Neural progenitor cell (in vitro differentiated cells): ENCODE data around the gene SUPT4H1. TPM values are rescaled to one million over a fixed set of nuclear protein-coding genes. Genes with fewer than 3 reads are reported as not detected.

Source experiments
- DNase-seq: peaks from one replicate; pipeline ENCODE4 v3.0.0-alpha.2; 2016; ENCODE audit warnings: low spot score
- H2AFZ ChIP-seq: fragments of 200-600 bp; sonication (generic); replicated peaks from 2 replicates; pipeline ENCODE4 v1.6.1; 2016; ENCODE audit warnings: antibody characterized with exemption
- H3F3A ChIP-seq: fragments of 200-600 bp; sonication (generic); 2 replicates; pipeline ENCODE4 v1.6.1; 2016; ENCODE audit warnings: antibody characterized with exemption, low read depth
- H3K27ac ChIP-seq: fragments of 200-600 bp; sonication (generic); 2 replicates; pipeline ENCODE4 v1.5.1; 2016; ENCODE audit warnings: mild to moderate bottlenecking
- H3K27me3 ChIP-seq: fragments of 200-600 bp; sonication (generic); 2 replicates; pipeline ENCODE4 v1.6.1; 2016; ENCODE audit warnings: mild to moderate bottlenecking, moderate library complexity
- H3K36me3 ChIP-seq: fragments of 200-600 bp; sonication (generic); 2 replicates; pipeline ENCODE4 v1.5.1; 2016
- H3K4me1 ChIP-seq: fragments of 200-600 bp; sonication (generic); 2 replicates; pipeline ENCODE4 v1.6.1; 2016; ENCODE audit warnings: mixed run types
- H3K4me2 ChIP-seq: fragments of 200-600 bp; sonication (generic); 2 replicates; pipeline ENCODE4 v1.6.1; 2016
- H3K4me3 ChIP-seq: fragments of 200-600 bp; sonication (generic); 2 replicates; pipeline ENCODE4 v1.5.1; 2016
- H3K79me2 ChIP-seq: fragments of 200-600 bp; sonication (generic); 2 replicates; pipeline ENCODE4 v1.6.1; 2016; ENCODE audit warnings: low read depth
- H3K9ac ChIP-seq: fragments of 200-600 bp; sonication (generic); 2 replicates; pipeline ENCODE4 v1.6.1; 2016
- H3K9me3 ChIP-seq: fragments of 200-600 bp; sonication (generic); 2 replicates; pipeline ENCODE4 v1.5.1; 2016; ENCODE audit warnings: low read depth
- H4K20me1 ChIP-seq: fragments of 200-600 bp; sonication (generic); 2 replicates; pipeline ENCODE4 v1.6.1; 2016; ENCODE audit warnings: low read depth
- H3K27ac Mint-ChIP-seq: 3 replicates; pipeline ENCODE4 v1.8.0; 2021; ENCODE audit warnings: mixed read lengths
- H3K27me3 Mint-ChIP-seq: 2 replicates; pipeline ENCODE4 v1.8.0; 2022; ENCODE audit warnings: low read depth, mild to moderate bottlenecking, inconsistent platforms, moderate library complexity, mixed read lengths; ENCODE audit not compliant: insufficient read depth
- H3K36me3 Mint-ChIP-seq: 3 replicates; pipeline ENCODE4 v1.8.0; 2021; ENCODE audit warnings: mixed read lengths
- H3K4me1 Mint-ChIP-seq: 3 replicates; pipeline ENCODE4 v1.8.0; 2021; ENCODE audit warnings: mixed read lengths
- H3K4me3 Mint-ChIP-seq: 3 replicates; pipeline ENCODE4 v1.8.0; 2021; ENCODE audit warnings: mild to moderate bottlenecking, moderate library complexity, mixed read lengths
- H3K9me3 Mint-ChIP-seq: 3 replicates; pipeline ENCODE4 v1.8.0; 2020; ENCODE audit warnings: mixed read lengths
- EZH2 ChIP-seq: fragments of 200-600 bp; sonication (generic); IDR thresholded peaks from 2 replicates; pipeline ENCODE4 v1.6.1; 2017; ENCODE audit warnings: antibody characterized with exemption, mild to moderate bottlenecking, moderate library complexity
- EZH2phosphoT487 ChIP-seq: fragments of 200-600 bp; sonication (generic); IDR thresholded peaks from 2 replicates; pipeline ENCODE4 v1.6.1; 2017; ENCODE audit warnings: antibody characterized with exemption
- microRNA counts: library from miRNA; unstranded; fragments of <30 nt; microRNA quantifications from one replicate; lab custom pipeline; 2016
- microRNA-seq: library from miRNA; unstranded; fragments of <30 nt; microRNA quantifications from one replicate; pipeline ENCODE4, GENCODE V29; 2016
- small RNA-seq: library from RNA; depleted of rRNA; stranded (forward); fragments of <200 nt; gene quantifications from one replicate; pipeline ENCODE3, GENCODE V24; 2015
- total RNA-seq: library from RNA; depleted of rRNA; stranded (reverse); fragments of >200 nt; gene quantifications from 2 replicates; pipeline ENCODE4 v1.2.3, GENCODE V29; 2015; ENCODE audit warnings: low replicate concordance
- TF ChIP-seq, protein P1 (sequence below): fragments of 200-600 bp; sonication (generic); IDR thresholded peaks from 2 replicates; pipeline ENCODE4 v1.5.1; 2017; ENCODE audit warnings: antibody characterized with exemption, mild to moderate bottlenecking

Gene SUPT4H1
- total RNA-seq, 1 donor from 2014 or later, result 103 TPM

GRCh38 chr17:58301504-58302150 lies 50.4 kb downstream of the SUPT4H1 start:
- peaks cover 8% of the 10 kb centered on the region for H3K4me1 Mint-ChIP-seq
- H3K4me2 ChIP-seq, result no peak overlapping the region
- DNase-seq, result no peak

DNA sequence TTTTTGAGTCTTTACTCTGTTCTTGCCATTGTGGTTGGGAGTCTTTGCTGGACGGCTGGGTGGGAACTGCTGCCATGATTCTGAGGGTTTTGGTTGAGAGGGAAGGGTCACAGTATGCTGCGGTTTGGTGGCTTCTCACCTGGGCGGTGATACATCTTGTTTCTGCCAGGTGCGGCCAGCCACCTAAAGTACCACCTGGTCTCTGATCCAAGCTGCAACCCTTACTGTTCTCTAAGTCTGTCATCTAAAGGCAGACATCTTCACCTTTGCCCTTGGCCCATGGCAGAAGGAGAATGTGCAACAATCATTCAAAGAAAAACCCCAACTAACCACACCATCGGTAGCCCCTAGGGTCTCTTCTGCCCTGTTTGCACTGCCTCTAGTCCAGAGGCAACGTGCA lies 51.7 kb downstream of the SUPT4H1 start:
- no peak overlapping the region for H3K4me3 ChIP-seq
- Mint-ChIP-seq H3K9me3 (peaks cover 3% of the 10 kb centered on the region), H3K27me3 (peaks cover 2% of the 10 kb centered on the region), H3K4me1 (peaks cover 8% of the 10 kb centered on the region), H3K36me3 (no peaks in the 10 kb centered on the region), H3K4me3 (no peak overlapping the region), H3K27ac (no peak overlapping the region)
- TF ChIP-seq, protein P1, sequence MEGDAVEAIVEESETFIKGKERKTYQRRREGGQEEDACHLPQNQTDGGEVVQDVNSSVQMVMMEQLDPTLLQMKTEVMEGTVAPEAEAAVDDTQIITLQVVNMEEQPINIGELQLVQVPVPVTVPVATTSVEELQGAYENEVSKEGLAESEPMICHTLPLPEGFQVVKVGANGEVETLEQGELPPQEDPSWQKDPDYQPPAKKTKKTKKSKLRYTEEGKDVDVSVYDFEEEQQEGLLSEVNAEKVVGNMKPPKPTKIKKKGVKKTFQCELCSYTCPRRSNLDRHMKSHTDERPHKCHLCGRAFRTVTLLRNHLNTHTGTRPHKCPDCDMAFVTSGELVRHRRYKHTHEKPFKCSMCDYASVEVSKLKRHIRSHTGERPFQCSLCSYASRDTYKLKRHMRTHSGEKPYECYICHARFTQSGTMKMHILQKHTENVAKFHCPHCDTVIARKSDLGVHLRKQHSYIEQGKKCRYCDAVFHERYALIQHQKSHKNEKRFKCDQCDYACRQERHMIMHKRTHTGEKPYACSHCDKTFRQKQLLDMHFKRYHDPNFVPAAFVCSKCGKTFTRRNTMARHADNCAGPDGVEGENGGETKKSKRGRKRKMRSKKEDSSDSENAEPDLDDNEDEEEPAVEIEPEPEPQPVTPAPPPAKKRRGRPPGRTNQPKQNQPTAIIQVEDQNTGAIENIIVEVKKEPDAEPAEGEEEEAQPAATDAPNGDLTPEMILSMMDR, result no peak
- TF ChIP-seq EZH2phosphoT487 (no peak), EZH2 (no peak)
- DNase-seq, result no peak
- H3K4me1 ChIP-seq, result no peaks in the 10 kb centered on the region
- H2AFZ ChIP-seq, result no peak overlapping the region
- no peaks in the 10 kb centered on the region for H3K79me2 ChIP-seq
- H3K9ac ChIP-seq, result no peak overlapping the region
- no peaks in the 10 kb centered on the region for H3F3A ChIP-seq
- H3K9me3 ChIP-seq, result no peaks in the 10 kb centered on the region
- H3K36me3 ChIP-seq, result no peaks in the 10 kb centered on the region
- no peaks in the 10 kb centered on the region for H4K20me1 ChIP-seq
- H3K27me3 ChIP-seq, result no peaks in the 10 kb centered on the region
- H3K27ac ChIP-seq, result no peak overlapping the region
- H3K4me2 ChIP-seq, result no peak overlapping the region

More at GRCh38 chr17:58301504-58302150, 50.4 kb downstream of the SUPT4H1 start:
- Mint-ChIP-seq H3K4me3 (no peak overlapping the region), H3K27ac (no peak overlapping the region), H3K36me3 (no peaks in the 10 kb centered on the region), H3K27me3 (peaks cover 2% of the 10 kb centered on the region), H3K9me3 (peaks cover 3% of the 10 kb centered on the region)
- no peak for TF ChIP-seq EZH2phosphoT487
- no peak for TF ChIP-seq EZH2
- TF ChIP-seq, protein P1, result no peak
- Histone ChIP-seq H3F3A (no peaks in the 10 kb centered on the region), H2AFZ (no peak overlapping the region), H3K27me3 (no peaks in the 10 kb centered on the region), H3K36me3 (no peaks in the 10 kb centered on the region), H4K20me1 (no peaks in the 10 kb centered on the region), H3K79me2 (no peaks in the 10 kb centered on the region), H3K9me3 (no peaks in the 10 kb centered on the region), H3K27ac (no peak overlapping the region), H3K4me3 (no peak overlapping the region), H3K9ac (no peak overlapping the region), H3K4me1 (no peaks in the 10 kb centered on the region)

MicroRNAs encoded within 50 kb of the gene (microRNA counts, 767-probe panel; counts per million panel counts)
- microRNA hsa-miR-142-3p (lab: Ali Mortazavi, UCI), result 460 counts per million, percentile 90 among the panel's probes with 10 or more counts
- 460 counts per million, percentile 90 among the panel's probes with 10 or more counts for microRNA hsa-miR-142-5p (lab: Ali Mortazavi, UCI)

Small RNAs within 50 kb of the gene (microRNA-seq; reads per million reads assigned to microRNA genes)
- not detected for gene MIR4736

Small RNAs within 50 kb of the gene (small RNA-seq; reads per million reads assigned to genes)
- not detected for gene MIR4736

Other genes starting within 250 kb of the SUPT4H1 start
- gene OR4D1, start 203.8 kb downstream of the SUPT4H1 start, total RNA-seq, result 0.13 and 0.37 TPM in 2 replicates
- not detected in 2 replicates for gene OR4D2, start 185.2 kb downstream of the SUPT4H1 start, total RNA-seq
- not detected in 2 replicates for gene EPX, start 159.5 kb downstream of the SUPT4H1 start, total RNA-seq
- gene MKS1, start 132.9 kb downstream of the SUPT4H1 start, total RNA-seq, result 25.8 and 30.0 TPM in 2 replicates
- not detected in 2 replicates for gene LPO, start 113.6 kb downstream of the SUPT4H1 start, total RNA-seq
- not detected in 2 replicates for gene MPO, start 71.3 kb downstream of the SUPT4H1 start, total RNA-seq
- 13.8 and 48.7 TPM in 2 replicates for gene TSPOAP1, start 23.4 kb downstream of the SUPT4H1 start, total RNA-seq
- gene RNF43, start 65.3 kb upstream of the SUPT4H1 start, total RNA-seq, result 0.50 TPM in 1 of 2 replicates, not detected in the other
- 0.03 TPM in 1 of 2 replicates, not detected in the other for gene HSF5, start 136.2 kb upstream of the SUPT4H1 start, total RNA-seq
- gene MTMR4, start 162.4 kb upstream of the SUPT4H1 start, total RNA-seq, result 34.0 and 39.8 TPM in 2 replicates